Neural progenitor cell (in vitro differentiated cells): ENCODE data around the gene CNGA2.

Source experiments
- EZH2 ChIP-seq: fragments of 200-600 bp; sonication (generic); IDR thresholded peaks from 2 replicates; pipeline ENCODE4 v1.6.1; 2017; ENCODE audit warnings: antibody characterized with exemption, mild to moderate bottlenecking, moderate library complexity
- TF ChIP-seq, protein P1 (sequence below): fragments of 200-600 bp; sonication (generic); IDR thresholded peaks from 2 replicates; pipeline ENCODE4 v1.5.1; 2017; ENCODE audit warnings: antibody characterized with exemption, mild to moderate bottlenecking

DNA sequence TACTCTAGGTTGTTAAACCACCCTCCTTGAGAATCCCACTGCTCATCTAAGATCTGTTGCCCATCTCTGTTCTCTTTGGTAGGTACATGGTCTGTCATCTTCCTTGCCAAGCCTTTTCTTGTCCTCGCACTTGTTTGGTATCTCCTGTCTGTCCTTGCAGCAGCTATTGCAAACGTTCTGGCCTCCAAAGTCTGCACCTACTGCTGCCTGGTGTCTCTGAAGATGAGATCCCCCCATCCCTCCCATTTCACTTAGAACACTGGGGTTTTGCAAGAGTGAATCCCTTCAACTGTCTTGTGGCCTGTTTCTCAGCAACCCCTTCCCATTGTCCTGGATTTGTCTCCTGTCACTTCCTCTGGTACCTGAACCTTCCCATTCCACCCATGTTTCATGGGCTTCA, 673 bp downstream of the CNGA2 start:
- TF ChIP-seq, protein P1, sequence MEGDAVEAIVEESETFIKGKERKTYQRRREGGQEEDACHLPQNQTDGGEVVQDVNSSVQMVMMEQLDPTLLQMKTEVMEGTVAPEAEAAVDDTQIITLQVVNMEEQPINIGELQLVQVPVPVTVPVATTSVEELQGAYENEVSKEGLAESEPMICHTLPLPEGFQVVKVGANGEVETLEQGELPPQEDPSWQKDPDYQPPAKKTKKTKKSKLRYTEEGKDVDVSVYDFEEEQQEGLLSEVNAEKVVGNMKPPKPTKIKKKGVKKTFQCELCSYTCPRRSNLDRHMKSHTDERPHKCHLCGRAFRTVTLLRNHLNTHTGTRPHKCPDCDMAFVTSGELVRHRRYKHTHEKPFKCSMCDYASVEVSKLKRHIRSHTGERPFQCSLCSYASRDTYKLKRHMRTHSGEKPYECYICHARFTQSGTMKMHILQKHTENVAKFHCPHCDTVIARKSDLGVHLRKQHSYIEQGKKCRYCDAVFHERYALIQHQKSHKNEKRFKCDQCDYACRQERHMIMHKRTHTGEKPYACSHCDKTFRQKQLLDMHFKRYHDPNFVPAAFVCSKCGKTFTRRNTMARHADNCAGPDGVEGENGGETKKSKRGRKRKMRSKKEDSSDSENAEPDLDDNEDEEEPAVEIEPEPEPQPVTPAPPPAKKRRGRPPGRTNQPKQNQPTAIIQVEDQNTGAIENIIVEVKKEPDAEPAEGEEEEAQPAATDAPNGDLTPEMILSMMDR: no peak
- no peak for TF ChIP-seq EZH2
